GM23248 (cell line): Measurements from ENCODE around the gene NDC1.

Experiments
- EZH2 ChIP-seq: fragments of 200-600 bp; sonication (generic); IDR thresholded peaks from 2 replicates; pipeline ENCODE4 v1.6.1; 2018; ENCODE audit warnings: antibody characterized with exemption, mild to moderate bottlenecking; ENCODE audit not compliant: insufficient read depth, poor library complexity, severe bottlenecking
- EZH2phosphoT487 ChIP-seq: fragments of 200-600 bp; sonication (generic); IDR thresholded peaks from 2 replicates; pipeline ENCODE4 v1.6.1; 2018; ENCODE audit warnings: antibody characterized with exemption, moderate library complexity, mild to moderate bottlenecking, low read depth; ENCODE audit not compliant: insufficient read depth

DNA sequence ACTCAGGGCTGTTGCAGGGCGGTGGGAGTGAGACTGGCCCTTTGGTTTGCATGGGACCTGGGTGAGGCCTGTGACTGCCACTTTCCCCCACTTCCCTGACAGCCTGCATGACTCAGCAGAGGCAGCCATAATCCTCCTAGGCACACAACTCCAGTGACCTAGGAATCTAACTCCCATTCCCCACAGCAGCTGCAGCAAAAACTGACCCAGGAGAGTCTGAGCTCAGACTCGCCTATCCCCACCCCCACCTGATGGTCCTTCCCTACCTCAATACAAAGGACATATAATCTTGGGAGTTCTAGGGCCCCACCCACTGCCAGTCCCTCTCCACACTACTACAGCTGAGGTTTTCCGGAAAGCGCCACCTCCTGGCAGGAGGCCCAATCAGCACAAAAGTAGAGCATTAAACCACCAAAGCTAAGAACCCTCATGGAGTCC, 26.7 kb downstream of the NDC1 start:
- no peak for TF ChIP-seq EZH2
- no peak for TF ChIP-seq EZH2phosphoT487
